OCI-LY3 (cell line): ENCODE results near the gene YAP1.

Experiments used
- EZH2phosphoT487 ChIP-seq: fragments of 200-600 bp; shearing (Covaris generic); IDR thresholded peaks from 2 replicates; pipeline ENCODE4 v1.6.1; 2018; ENCODE audit warnings: antibody characterized with exemption, mixed run types, low read depth
- TF ChIP-seq, protein P1 (sequence below): fragments of 200-600, 300-600 bp; sonication (generic); IDR thresholded peaks from 2 replicates; pipeline ENCODE4 v1.5.1; 2014; ENCODE audit warnings: antibody characterized with exemption, low read length, low read depth

DNA sequence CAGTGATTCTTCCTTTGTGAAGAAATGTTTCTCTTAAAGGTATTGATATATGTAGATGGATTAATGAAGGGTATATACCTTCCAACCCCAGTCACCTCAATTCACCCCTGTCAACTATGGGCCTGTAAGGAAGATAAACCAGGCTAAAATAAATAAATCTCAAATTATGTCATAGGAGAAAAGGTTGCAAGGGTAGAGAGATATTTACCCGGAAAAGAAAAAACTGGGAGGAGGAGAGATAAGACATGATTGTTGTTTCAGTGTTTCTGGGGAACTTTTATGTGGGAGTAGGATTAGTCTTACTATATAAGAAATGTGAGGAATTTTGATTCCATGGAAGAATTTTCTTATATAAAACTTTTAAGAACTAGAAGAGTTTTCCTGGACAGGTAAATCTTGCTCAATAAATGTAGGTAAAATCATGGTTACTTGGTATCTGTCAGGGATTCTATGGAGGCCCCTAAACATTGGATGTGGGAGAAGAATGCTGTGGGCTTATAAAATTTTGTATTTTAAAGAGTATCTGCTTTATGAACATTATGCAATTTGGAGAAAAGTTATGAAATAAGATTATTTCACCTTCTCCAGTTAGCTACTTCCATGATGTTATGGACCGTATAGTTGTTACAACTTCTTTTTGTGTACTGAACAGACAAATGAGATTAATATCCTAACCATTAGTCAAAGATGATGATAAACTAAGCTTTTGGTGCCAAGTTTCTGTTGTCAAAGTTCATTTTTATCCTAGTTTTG, 6.4 kb downstream of the YAP1 start:
- TF ChIP-seq, protein P1, sequence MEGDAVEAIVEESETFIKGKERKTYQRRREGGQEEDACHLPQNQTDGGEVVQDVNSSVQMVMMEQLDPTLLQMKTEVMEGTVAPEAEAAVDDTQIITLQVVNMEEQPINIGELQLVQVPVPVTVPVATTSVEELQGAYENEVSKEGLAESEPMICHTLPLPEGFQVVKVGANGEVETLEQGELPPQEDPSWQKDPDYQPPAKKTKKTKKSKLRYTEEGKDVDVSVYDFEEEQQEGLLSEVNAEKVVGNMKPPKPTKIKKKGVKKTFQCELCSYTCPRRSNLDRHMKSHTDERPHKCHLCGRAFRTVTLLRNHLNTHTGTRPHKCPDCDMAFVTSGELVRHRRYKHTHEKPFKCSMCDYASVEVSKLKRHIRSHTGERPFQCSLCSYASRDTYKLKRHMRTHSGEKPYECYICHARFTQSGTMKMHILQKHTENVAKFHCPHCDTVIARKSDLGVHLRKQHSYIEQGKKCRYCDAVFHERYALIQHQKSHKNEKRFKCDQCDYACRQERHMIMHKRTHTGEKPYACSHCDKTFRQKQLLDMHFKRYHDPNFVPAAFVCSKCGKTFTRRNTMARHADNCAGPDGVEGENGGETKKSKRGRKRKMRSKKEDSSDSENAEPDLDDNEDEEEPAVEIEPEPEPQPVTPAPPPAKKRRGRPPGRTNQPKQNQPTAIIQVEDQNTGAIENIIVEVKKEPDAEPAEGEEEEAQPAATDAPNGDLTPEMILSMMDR: no peak
- no peak for TF ChIP-seq EZH2phosphoT487
